DMS114 treated with DMSO at 0.1 percent for 48 hours (cell line): ENCODE data around the gene MUSTN1.

Experiments used
- DNase-seq: peaks from one replicate; lab custom pipeline; 2025; ENCODE audit not compliant: unreplicated experiment; lab: John Stamatoyannopoulos, UW

MUSTN1 gene

DNA sequence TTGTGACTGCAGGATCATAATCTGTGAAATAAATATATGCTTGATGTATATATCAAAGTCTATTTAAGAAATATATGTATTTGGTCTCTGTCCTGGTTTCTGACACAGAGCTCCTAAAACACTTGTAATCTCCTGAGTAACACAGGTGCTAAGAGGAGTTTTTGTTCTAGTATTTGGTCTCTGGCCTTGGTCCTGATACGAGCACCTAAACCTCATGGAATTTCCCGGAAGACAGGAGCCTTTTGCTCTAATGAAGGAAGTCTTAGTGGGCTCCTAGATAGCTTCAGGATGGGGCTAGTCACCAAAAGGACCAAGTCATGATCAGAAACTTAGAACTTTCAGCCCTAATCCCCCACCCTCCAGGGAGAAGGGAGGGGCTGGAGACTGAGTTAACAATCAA, 19.2 kb upstream of the MUSTN1 start:
- DNase-seq = no peak

DNA sequence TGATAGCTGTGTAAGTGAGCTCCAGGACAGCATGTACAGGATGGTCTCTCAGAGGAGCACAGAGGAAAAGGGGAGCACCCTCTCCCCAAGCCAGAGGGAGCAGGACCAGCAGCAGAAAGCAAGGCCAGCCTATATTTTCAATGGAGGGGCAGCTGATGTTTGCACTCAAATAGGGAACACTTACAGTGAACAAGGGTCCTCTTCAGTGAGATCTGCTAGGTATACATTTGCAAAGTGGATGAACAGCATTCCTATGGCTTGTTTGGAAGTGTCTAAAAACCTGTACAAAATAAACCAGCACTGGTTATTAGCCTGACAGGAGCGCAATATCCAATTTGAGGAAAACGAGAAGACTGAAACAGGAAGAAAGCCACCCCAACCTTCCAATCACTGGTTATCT, 17.6 kb upstream of the MUSTN1 start:
- no peak for DNase-seq

DNA sequence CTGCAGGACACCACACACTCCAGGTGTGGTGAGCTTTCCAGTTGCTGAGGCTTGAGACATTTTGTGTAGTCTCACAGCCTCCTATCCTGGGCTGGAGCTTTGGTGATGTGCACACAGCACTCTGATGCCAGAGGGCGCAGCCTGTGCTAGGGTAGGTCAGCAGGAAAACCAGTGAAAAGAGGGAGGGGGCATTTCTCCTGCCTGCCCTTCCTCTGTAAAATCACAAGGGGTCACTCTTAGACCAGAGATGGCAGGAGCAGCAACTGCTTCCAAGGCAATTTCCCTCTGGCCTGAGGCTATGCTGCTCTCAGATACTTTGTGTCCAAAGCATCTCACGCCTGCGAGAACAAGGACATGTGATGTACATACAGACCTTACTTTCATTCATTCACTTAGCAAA, 16.5 kb upstream of the MUSTN1 start:
- DNase-seq = peak; percentile 46

DNA sequence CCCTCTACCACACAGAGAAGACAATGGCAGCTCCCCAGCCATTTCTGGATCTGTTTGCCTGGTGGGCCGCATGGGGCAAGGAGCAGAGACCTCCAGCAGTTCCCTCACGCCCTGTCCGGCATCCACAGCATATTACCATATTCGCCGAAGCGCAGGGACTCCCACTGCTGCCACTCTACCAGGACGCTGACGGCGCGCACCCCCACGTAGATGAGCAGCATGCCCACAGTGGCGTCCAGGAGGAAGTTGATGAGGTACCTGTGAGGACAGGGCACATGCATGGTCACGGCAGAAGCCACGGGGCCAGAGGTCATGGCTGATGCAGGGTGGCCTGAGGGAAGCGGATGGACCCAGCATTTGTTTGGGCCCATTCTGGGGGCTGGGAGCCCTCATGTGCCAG, 14.8 kb upstream of the MUSTN1 start:
- no peak for DNase-seq

DNA sequence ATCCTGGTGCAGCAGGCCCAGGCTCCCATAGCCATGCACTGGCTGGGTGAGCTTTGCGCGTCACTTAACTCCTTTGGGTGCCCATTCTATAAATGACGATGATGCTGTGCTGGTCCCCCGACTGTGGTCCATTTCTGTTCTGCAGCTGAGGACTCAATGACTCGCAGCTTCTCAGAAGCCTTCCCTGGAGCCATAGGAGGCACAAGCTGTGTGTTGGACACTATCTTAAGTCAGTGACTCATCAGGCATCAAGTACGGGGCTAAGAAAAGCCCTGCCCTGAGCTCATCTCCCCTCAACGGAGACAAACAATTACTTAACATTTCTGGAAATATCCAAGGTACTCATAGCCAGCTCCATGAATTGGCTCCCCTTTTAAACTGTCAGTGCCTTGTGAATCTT, 13.8 kb upstream of the MUSTN1 start:
- no peak for DNase-seq

DNA sequence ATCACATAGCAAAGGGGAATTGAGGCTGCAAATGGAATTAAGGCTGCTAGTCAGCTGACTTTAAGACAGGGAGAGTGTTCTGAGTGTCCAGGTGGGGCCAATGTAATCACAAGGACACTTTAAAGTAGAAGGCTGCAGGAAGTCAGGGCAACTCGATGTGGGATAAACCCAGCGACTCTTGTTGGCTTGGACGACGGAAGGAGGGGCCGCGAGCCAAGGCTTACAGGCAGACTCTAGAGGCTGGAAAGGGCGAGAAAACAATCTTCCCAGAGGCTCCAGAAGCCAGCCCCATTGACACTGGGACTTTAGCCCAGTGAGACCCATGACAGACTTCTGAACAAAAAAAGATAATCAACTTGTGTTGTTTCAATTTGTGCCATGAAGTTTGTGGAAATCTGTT, 12.9 kb upstream of the MUSTN1 start:
- no peak for DNase-seq

DNA sequence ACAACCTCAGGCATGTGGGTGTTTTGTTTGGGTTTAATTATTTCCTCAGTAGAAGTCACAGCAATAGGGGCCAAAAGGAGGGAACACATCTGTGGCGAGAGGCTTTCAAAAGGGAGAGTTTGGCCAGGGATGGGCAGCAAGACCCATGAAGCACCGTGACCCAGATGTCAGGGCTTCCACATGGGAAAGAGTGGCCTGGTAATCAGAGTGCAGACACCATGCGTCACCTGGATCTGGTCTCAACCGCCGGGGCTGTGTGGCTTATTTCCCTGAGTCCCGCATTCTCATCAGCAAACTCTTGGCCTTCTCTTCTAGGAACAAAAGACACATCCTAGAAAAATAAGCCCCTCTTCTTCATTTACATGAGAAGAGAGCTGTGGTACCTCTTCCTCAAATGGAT, 12.4 kb upstream of the MUSTN1 start:
- DNase-seq = no peak

DNA sequence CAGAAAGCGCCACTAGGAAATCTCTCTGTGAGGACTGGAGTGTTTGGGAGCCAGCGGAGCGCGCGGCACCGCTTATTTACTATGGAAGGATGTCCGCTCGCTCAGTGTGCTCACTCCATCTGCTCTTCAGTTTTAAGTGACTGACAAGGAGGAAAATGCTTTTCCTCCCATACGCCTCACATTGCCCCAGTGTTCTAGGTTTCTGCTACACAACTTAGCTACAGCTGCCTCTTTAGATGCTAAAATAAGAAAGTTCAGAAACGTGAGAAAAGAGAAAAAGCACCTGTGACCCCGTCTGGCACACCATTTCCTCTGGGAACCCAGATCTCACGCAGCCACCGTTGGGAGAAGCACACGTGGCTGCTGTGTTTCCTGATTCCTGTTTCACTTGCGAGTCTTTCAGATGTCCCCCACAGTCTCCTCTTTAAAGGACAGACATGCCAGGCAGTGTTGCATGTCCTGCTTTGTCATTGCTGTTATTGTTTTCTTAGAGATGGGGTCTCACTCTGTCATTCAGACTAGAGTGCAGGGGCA, 11.7 kb upstream of the MUSTN1 start:
- DNase-seq = no peak

DNA sequence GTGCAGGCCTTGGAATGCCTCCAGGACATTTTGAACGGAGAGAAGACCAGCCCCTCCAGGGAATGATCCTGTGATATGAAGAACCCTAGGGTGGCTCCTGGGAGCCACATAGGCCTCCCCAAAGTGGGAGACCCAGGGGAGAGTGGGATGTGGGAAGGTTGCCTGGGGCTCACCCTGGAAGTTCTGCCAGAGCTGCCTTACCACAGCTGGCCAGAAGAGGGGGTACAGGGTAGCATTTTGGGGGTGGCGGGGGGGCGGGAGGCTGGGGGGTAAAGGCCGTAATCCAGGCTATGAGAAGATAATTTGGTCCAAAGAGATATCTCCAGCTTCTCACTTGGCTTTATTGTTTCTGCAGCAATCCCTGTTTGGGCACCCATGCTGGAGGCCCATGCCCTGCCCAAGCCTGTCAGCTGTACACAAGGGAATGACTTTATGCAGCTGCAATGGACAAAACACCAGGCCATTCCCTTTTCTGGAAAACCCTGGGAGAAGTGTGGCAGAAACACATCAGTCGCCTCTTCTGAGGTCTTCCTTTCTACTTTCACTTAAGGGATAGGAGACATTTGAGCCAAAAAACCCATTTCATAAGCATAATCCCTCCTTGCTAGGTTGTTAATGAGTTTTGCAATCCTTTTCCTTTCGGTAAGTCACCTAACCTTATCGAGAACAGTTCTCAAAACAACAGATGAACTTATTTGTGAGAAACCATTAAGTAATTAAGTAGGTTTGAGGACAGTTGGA, 11.0 kb upstream of the MUSTN1 start:
- DNase-seq = no peak

DNA sequence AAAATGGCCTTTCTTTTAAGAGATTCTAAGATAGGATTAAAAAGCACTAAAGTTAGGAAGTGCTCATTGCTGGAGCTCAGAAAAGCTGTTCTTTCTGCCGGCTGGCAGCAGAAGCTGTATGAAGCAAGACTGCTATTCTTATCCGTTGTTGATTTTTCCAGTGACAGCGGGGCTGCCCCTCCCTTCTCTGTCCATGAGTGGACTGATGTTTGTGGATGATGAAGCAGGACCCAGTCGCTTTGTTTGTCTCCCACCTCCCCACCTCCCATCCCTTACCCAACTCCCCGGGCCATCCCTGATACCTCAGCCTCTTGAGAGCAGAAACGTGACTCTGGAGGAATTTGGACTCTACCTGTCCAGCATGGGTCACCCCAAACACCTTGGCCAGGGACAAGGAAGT, 10.3 kb upstream of the MUSTN1 start:
- no peak for DNase-seq

DNA sequence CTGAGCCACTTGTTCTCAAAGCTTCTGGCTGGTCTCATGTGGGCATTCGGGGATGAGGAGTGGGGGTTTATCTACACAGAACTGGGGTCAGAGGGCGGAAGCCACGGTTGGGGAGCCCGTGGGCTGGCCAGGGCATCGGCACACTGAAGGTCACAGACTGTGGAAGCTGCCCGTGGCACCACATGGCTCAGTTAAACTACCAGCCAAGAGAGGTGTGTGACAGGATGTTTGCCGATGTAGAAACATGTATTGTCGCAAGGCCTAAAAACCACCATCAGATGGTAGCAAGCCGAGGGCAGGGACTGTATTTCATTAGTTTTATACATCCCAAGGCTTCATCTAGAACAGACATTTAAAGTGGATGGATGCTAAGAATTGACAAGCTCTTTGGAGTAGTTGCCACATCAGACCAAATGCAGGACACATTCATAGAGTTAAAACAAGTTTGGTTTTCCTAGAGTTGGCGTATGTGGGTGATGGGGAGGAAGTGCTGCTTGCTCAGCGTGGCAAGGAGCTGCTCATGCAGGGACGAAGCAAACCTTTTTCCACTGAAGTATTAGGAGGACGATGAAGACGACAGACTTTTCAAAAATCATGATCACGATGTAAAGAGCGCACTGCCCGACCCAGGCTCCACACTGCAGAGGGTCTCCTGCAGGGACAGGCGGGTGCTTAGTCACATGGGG, 9.6 kb upstream of the MUSTN1 start:
- DNase-seq = no peak

DNA sequence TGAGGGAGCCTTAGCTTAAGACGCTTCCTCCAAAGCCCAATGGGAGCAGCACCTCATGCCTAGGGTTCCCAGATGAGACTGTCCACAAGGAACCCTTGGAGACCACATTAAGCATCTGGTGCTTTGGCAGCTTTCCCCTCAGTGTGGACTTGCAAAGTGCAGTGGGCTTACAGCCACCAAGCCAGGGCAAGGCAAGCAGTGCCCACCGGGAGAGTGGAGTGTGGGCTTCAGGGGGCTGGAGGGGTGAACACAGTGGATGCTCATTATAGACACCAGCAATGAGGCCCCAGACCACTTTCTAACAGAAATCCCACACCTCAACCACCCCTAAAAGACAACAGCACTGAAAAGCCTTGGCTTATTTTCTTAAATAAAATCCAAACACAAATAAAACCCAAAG, 9.1 kb upstream of the MUSTN1 start:
- no peak for DNase-seq

DNA sequence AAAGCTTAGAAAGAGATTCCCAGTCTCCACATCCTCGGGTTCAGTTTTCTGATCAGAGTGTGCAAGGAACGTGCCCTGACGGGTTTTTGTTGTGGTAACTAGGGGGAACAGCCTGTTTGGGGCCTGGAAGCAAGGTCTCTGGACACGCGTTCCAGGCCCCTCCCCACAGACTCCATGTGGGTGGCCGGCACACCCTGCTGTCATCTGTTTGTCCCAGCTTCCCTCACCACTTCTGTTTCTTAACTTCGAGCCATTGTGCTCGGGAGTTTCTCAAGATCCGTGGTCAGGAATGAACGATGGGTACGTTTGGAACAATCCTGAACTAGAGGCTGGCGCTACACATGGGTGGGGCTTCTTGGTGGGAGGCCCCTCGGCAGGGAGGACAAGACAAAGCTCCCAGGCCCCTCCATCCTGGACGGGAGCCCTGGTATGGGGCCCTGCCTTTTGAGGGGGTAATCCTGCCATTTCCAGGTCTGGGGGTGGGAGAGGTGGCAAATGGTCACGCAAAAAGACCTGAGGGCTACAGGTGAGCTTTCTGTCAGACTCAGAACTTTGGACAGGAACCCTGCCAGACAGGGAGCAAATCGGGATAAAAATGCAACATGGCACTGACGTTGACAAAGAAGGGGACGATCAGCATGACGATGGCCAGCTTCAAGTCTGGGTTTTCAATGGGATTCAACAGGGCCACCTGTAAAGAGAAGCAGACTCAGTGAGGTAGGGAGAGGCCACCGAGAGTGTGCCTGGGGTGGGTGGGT, 8.5 kb upstream of the MUSTN1 start:
- no peak for DNase-seq

DNA sequence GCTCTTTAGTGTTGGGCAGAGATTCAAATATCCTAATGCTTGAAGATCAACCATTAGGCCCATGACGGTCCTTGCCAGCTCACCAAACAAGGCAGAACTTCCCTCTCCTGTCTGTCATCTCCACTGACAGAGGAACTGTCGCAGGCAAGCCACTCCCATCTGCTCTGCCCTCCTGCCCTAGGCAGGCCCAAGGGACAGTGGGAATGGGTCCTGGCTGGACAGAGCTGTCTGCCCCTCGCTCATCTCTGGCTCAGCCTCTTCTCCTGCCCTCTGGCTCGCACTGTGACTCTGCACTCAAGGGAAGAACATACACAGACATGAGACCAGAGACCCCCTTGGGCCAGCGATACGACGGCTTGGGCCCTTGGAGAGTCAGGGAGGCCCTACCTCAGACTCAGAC, 7.6 kb upstream of the MUSTN1 start:
- no peak for DNase-seq

DNA sequence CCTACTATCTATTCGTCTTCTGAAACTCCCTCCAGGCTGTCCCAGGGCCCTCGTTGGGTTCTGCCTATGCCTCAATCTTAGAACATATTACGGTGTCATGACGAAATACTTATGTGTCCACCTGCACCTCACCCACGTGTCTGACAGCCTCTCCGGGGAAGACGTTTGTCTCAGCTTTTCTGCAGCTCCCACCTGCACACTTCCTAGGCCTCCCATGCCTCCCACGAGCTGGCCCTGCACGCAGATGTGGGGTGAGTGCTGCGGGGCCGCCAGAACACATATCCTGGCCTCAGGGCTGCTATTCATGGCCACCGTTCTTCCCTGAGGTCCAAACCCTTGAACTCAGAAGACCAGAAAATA, 7.1 kb upstream of the MUSTN1 start:
- no peak for DNase-seq

DNA sequence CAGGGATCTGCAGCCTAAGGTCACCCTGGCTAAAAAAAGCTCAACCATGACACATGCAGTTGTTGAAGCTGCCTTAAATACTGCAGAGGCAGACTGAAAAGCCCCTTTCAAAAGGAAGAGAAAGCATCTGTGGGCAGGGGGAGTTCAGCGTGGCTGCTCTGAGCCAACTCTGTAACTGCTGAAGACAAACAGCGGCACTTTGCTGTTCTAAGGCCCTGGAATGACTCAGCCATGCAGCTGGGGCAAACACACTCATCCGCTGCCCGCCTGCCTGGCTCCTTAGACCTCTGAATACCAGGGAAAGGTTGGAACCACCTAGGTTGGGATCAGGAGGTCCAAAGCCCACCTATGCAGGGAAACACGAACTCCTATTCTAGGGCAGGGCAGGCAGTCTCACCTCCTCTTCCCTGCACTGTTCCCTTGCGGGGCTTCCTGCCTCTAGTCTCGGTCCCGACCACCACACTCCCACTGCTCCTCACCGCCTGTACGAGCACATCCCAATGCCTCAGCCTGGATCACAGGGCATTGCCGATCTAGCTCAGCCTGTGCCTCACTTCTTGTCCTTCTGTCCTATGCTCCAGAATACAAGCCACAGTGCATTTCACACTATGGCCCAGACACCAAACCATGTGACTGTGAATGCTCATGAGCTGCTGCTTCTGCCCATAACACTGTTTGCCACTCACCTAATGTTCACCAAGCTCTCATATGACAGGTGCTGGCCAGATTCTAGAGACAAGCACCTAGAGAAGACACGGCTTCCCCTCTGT, 6.6 kb upstream of the MUSTN1 start:
- DNase-seq = no peak

DNA sequence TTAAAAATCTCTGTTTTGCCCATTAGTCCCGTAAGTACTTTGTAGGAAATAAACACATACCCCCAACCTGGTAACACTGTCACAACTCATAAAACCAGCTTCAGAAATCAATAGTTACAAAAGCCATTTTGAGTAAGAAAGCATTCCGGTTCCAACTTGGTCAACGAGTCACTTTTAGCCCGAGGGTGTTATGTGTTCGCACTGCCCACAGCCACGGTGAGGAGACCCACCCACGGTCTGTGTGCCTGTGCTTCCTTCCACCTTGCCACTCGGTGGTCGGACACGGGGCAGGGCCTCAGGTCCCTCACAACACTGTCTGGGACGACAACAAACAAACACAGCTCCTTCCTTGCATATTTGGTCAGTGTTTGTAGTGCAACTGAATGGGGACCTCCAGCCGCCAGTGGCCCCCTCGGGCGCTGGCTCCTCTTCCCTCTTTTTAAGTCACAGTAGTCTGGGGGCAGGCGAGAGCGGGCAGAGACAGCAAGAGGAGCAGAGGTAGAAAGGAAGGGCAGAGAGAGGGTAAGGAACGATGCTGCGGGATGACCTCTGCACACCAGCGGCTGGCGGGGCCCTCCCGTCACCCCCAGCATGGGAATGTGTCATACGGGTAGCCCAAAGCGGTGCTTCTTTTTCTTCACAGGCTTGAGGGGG, 5.2 kb upstream of the MUSTN1 start:
- no peak for DNase-seq

DNA sequence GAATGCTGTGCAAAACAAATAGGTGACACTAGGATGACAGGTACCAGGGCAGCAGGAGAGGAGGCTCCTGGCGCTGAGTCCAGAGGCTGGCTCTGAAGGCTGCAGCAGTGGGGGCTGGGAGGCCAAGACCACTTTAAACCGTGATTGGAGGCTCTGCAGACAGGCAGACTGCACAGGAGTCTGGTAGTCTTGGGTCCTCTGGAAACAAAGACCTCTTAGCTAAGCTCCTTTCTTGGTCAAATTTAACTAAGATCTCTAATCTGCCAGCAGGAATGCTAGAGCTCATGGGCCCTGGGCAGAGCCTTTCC, 4.4 kb upstream of the MUSTN1 start:
- no peak for DNase-seq

DNA sequence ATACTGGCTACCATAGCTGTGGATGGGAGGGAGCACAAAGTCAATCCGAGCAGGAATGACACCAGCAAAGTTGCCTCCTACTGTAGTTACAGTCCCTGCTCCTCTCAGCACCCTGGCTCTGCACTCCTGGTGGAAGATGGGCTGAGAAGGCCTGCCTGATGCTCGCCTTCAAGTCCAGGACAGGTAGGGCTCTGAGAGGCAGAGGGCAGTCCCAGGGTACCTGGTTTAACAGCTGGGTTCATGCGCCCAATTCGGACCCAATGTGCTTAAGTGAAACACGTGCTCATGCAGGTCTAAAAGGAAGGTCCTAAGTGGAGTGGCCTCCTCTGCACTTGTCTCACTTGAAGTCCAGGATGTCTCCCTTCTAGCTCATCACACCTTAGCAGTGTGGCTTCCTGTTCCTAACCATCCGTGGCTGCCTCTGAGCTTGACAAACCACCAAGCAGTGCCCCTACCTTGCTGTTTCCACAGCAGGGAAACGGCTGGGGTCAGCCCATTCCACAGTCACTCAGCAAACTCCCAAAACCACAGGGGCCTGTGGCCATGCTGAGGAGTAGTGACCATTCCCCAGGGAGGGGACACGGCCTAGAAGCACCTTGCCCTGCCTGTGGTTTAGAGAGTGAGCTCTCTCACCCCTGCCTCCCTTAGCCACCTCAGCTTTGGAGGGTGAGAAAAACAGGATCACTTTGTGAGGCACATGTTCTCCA, 3.9 kb upstream of the MUSTN1 start:
- DNase-seq = no peak

DNA sequence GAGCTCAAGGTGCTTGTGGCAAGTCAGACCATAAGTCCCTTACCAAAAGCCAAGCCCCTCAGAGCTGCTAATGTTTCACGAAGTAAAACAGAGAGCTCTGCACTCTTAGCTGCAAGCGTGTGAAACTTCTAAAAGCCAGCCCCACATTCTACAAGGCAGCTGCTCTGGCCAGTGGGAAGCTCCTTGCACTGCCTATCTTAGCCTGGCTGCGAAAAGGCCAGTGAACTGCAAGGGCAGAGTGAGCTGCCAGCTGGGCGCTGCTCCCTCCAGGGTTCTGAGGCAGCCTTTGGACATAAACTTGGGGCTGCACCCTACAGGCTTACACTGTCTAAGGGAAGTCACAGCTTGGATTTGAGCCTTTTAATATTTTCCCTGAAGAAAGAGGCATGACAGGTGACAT, 2.2 kb upstream of the MUSTN1 start:
- no peak for DNase-seq
